GM21825 (cell line): Measurements from ENCODE around the gene MGMT.

Experiments used
- ATAC-seq: cut with Tn5 transposase; IDR thresholded peaks from one replicate; pipeline ENCODE4 v1.9.1; 2021; ENCODE audit warnings: mild to moderate bottlenecking, moderate library complexity; ENCODE audit not compliant: unreplicated experiment

MGMT gene

DNA sequence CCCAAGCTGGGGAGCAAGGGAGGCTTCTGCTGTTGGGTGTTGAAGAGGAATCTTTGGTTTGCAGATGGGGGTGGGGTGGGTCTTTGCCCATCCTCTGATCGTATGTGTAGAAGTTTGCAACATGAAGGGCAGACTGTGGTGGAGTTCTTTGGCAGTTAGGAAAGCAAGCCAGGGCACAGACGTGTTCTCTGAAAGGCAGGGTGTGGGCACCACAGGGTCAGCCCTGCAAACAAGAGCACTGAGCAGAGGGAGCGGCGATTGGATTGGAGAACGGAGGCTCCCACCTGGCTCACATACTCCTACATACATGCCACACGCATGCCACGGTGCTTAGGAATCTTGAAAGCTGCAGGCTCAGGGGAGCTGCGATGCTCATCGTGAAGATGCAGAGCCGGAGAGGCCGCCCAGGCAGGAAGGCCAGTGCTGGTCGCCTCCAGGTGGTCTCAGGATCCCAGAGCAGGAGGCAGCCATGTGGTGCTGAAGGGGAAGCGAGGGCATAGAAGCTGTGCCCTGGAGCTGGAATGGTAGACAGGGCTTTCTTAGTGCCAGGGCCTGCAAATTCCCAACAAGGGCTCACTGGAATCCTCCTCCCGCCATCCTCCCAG, 149.0 kb downstream of the MGMT start:
- no peak for ATAC-seq

DNA sequence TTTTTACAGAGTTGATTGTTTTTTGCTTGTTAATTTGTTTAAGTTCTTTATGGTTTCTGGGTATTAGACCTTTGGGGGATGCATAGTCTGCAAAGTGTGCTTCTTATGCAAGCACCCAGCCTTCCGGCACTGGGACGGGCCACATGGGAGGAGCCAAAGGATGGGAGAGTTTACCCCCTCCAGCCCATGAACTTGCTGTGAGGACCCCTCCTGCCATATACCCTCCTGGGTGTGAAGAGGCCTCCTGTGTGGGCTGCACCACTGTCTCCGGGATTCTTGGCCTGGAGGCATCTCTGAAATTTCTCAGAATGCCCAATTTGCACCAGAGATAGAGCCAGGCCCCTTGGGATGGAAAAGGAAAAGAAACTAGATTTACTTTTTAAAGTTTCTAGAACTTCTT, 150.7 kb downstream of the MGMT start:
- no peak for ATAC-seq

GRCh38 chr10:129621062-129621461, 154.0 kb downstream of the MGMT start:
- ATAC-seq, result no peak

GRCh38 chr10:129621693-129622092, 154.7 kb downstream of the MGMT start:
- no peak for ATAC-seq

DNA sequence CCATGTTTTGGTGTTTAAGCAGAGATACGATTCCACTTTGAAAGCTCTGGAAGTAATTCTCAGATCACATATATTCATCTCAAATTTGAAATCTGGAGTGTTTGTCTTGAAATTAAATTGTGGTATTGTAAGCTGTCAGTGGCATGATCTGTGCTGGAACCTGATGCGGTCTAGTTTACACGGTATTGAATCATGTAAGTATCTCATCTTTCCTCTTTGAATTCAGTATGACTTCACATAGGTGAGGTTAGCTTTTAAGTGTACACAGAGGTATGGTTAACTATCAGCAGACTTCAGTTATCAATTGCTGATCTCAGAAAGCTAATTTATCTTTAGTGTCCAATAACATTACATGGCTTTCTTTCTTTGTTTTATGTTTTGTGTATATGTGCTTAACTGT, 155.2 kb downstream of the MGMT start:
- no peak for ATAC-seq

DNA sequence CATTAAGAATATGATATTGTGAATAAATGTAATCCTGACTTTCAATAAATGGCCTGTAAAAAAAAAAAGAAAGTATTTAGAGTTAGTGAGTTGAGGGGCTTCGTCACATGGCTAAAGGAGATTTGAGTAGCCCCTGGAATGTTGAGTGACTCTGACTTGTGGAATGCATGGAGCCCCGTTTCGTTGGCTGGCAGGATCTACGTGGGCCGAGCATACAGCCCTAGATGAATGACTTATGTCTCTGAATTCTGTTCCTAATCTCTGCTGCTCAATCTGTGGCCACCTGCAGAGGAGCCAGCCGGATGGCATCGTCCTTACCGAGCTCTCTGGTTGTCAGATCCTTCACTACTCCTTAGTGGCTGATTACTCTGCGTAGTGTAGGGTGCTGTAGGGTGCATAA, 155.7 kb downstream of the MGMT start:
- ATAC-seq, result no peak

DNA sequence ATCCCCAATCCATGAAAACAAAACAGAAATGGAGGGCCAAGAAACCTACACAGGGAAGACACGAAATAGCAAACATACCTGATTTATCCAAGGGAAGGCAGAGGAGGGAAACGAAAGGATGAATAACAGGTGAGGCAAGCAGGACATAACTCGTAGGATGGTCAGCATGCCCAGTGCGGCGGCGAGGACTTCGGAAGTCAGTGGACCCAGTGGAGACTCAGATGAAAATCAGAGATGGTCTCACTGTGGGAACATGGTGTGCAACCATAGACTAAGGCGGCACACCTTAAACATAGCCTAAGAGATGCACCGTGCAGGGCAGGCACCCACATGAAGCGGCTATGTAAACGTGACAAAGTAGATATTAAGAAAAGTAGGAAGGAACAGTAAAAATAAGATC, 157.5 kb downstream of the MGMT start:
- no peak for ATAC-seq

- ATAC-seq, result no peak
These were observed 159.3 kb downstream of the MGMT start for GRCh38 chr10:129626309-129626708.

DNA sequence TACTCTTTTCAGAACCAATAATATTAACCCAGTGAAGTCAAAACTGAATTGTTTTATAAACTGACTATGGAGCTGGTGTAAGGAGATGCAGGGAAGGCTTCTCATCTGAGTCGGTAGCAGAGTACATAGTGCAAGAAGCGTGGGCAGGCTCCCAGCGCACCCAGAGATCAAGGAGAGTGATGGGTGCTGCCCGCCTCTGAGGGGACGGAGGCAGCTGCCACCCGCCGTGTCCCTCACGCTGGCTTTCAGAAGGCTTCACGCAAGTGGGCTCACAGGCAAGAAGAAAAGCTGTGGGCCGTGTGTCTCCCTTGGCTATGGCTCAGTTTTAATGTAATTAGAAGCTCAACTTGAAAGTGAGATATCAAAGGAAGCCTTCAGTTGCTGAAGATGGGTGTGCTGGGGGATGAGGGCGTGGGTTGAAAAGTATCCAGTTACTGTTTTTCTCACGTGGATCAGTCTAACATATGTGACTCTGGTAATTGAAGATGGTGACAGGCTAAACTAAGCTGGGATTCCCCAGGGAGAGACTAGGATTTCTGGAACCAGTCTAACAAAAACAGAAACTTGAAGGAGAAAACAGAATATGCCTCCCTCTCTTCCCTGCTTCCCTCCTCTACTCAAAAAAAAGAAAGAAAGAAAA, 159.9 kb downstream of the MGMT start:
- no peak for ATAC-seq

GRCh38 chr10:129627442-129627841, 160.4 kb downstream of the MGMT start:
- no peak for ATAC-seq

GRCh38 chr10:129628823-129629222, 161.8 kb downstream of the MGMT start:
- no peak for ATAC-seq

DNA sequence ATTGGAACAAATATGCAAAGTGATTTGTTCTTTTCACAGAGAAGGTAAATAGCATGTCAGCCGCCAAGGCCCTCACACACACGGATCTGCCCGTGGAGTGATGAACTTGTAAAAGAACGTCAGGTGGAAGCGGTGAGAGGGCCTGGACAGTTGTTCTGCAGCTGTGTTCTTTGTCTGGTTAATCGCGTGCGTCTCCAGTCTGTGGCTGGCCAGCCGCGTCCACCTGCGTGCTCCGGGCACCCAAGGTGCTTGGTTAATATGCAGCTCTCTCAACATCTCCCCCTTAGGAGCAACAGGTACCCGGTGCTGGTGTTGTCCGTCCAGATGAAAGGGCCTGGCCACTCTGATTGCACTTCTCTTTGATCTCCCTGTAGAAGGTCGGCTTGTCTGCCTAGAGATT, 162.9 kb downstream of the MGMT start:
- no peak for ATAC-seq

- no peak for ATAC-seq
These were observed 164.0 kb downstream of the MGMT start for GRCh38 chr10:129631006-129631405.

DNA sequence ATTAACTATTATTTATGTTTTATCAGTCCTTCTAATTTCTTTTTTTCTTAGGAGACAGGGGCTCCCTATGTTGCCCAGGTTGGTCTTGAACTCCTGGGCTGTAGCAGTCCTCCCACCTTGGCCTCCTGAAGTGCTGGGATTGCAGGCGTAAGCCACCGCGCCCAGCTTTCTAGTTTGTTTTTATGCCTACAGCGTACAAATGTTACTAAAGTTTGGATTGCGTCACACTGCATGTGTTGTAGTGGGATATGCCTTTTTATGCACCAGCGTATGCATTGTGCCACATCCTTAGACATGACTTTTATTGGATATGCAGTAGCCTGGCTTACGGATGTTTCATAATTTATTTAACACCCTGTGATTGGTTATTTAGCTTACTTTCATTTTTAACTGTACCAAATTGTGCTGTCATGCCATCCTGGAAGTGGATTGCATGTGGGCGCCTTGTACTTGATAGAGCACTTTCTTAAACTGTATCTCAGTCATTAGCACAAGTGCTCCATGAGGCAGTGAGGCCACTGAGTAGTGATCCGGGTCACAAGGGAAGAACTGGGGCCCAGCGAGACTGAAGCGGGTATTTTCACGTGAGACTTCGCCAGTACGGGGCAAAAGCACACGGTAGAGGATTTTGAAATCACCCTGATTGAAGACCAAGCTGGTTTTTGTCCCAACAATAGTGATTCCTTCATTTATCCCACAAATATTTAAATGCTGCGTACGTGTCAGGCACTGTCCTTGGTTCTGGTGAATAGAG, 165.0 kb downstream of the MGMT start:
- no peak for ATAC-seq

DNA sequence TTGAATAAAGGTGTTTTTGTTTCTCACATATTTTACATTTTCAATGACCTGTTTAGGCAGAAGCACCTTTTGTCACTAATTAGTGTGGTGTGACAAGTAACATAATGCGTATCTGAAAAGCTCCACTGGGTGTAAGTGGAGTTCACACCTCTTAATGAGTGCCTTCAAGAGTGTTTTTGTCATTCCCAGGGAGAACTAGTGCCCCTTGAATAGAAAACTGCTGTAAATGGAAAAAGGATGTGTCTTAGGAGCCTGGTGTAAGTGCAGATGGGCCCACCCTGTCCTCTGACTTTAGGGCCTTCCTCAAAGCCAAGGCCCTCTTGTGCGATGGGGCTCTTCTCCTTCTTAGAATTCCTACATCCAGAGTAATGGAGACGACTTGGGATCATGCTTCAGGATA, 170.0 kb downstream of the MGMT start:
- no peak for ATAC-seq

DNA sequence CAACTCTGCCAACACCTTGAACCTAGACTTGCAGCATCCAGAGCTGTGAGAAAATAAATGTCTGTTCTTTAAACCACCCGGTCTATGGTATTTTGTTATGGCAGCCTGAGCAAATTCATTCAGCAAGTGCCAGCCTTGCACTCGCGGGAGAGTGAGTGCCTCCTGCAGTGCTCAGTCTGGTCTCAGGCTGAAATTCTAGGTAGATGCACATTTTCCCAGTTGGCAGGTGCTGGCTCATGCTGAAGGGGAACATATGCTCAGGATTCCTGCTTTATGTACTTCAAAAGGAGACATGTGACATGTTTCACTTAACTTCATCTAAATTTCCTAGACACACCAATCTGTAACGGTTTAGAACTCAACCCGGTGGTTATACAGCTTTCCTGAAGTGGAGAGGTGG, 170.8 kb downstream of the MGMT start:
- ATAC-seq, result no peak

DNA sequence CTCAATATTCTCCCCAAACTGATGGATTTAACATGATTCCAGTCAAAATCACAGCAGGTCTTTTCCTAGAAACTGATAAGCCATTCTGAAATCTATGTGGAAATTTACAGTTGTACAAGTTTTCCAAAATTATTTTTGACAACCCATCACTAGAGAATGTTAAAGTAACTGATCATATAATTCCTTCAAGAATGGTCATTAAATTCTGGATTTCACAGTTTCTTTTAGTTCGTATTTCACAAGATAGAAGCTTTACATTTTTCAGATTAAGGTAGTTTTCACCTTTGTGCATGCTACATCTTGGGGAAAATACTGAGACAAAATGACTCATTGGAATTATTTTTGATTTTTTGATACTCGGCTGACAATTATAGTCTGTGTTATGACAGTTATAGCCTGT, 174.3 kb downstream of the MGMT start:
- no peak for ATAC-seq

DNA sequence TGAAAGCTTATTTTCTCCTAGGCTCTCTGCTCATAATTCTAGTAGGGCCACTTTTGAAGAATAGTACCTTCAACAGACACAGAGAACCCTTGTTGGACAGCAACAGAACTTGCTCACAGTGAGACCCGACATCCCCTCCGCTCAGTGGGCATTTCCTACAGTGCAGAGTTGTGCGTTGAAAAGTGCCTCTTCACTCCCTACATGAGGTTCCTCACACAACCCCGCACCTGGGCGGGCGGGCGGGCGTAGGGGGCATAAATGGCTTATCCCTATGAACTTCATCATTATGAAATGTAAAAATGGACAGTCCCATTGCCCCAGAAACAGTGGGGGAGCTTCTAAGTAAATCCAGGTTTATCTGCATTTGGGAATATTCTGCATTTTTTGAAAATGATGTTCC, 174.9 kb downstream of the MGMT start:
- no peak for ATAC-seq

- no peak for ATAC-seq
These were observed 175.4 kb downstream of the MGMT start for GRCh38 chr10:129642427-129642826.

DNA sequence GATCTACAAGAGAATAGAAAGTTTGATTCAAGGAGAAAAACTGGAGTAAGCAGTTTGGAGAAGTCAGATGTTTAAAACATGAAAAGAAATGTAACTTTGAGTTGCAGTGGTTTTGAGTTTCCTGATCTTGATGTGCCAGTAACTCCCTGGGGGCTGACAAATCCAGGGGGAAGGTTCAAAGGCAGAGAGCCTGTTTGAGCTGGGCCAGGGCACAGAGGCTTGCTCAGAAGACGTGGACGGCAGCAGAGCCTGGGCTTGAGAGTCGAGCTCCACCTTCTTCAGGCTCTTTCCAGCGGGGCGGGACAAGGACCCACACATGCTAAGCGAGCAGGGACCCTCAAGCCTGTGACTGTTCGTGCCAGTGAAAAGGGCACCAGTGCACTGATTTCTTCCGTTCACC, 176.2 kb downstream of the MGMT start:
- ATAC-seq, result no peak

DNA sequence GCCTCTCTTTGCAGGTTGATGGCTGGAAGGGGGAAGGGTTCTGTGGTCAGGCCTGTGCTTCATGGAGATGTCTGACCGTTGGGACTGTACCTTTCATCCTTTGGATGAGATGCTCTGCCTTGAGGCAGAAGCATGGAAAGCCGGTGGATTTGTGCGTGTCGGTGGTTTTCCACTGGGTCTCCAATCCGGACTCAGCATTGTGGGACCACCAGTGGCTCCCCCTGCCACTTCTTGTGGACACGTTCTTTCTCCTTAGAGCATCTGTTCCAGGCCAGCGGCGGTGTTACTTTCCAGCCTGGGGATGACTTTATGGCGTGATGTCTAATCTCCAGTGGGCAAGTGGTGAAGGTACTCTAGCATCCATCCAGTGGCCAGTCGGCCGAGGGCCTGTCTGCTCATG, 178.4 kb downstream of the MGMT start:
- no peak for ATAC-seq

GRCh38 chr10:129646973-129647372, 179.9 kb downstream of the MGMT start:
- ATAC-seq, result no peak
